LoVo (cell line): ENCODE data around the gene PTPRG.

ENCODE experiments used
- DNase-seq: peaks from one replicate; pipeline ENCODE4 v3.0.0-alpha.2; 2016; ENCODE audit warnings: low spot score

Gene PTPRG

GRCh38 chr3:61866153-61866542 lies 304.8 kb downstream of the PTPRG start:
- no peak for DNase-seq

- no peak for DNase-seq
These were observed 305.6 kb downstream of the PTPRG start for GRCh38 chr3:61866961-61867461.

- DNase-seq: no peak
These were observed 307.1 kb downstream of the PTPRG start for GRCh38 chr3:61868499-61868898.

- DNase-seq: no peak
These were observed 308.0 kb downstream of the PTPRG start for GRCh38 chr3:61869371-61869770.

GRCh38 chr3:61871644-61872043 lies 310.3 kb downstream of the PTPRG start:
- no peak for DNase-seq

- no peak for DNase-seq
These were observed 310.8 kb downstream of the PTPRG start for GRCh38 chr3:61872077-61872706.

- DNase-seq: no peak
These were observed 313.9 kb downstream of the PTPRG start for GRCh38 chr3:61875046-61875844.

GRCh38 chr3:61875976-61876671 lies 314.8 kb downstream of the PTPRG start:
- no peak for DNase-seq

- no peak for DNase-seq
These were observed 315.4 kb downstream of the PTPRG start for GRCh38 chr3:61876797-61877196.

- peak; percentile 21 for DNase-seq
These were observed 316.2 kb downstream of the PTPRG start for GRCh38 chr3:61877359-61878138.

- no peak for DNase-seq
These were observed 320.9 kb downstream of the PTPRG start for GRCh38 chr3:61882253-61882652.

GRCh38 chr3:61884794-61885193 lies 323.4 kb downstream of the PTPRG start:
- DNase-seq: no peak

- no peak for DNase-seq
These were observed 324.0 kb downstream of the PTPRG start for GRCh38 chr3:61885414-61885813.

GRCh38 chr3:61887206-61887605 lies 325.8 kb downstream of the PTPRG start:
- no peak for DNase-seq

GRCh38 chr3:61889259-61889658 lies 327.9 kb downstream of the PTPRG start:
- DNase-seq: no peak

GRCh38 chr3:61890167-61890566 lies 328.8 kb downstream of the PTPRG start:
- no peak for DNase-seq

- DNase-seq: no peak
These were observed 329.2 kb downstream of the PTPRG start for GRCh38 chr3:61890586-61890985.

GRCh38 chr3:61892891-61893290 lies 331.5 kb downstream of the PTPRG start:
- no peak for DNase-seq

GRCh38 chr3:61893840-61894566 lies 332.6 kb downstream of the PTPRG start:
- DNase-seq: no peak

- DNase-seq: peak; percentile 97
These were observed 333.9 kb downstream of the PTPRG start for GRCh38 chr3:61894988-61895935.
